Lower lobe of right lung (tissue), 2 donors: ENCODE data around the gene ABCB11. TPM values are rescaled to one million over a fixed set of nuclear protein-coding genes. Genes with fewer than 3 reads are reported as not detected.

Source experiments
- ATAC-seq, 2 donors: fragments of 200-7000 bp; cut with Tn5 transposase; one replicate each; pipeline ENCODE4 v1.9.1; 2020 to 2022; ENCODE audit warnings: mild to moderate bottlenecking in 2 of 2, moderate library complexity in 2 of 2
- DNase-seq: peaks from one replicate; pipeline ENCODE4 v3.0.0-alpha.2; 2020
- H3K27ac ChIP-seq: fragments of 200-600 bp; one replicate; pipeline ENCODE4 v1.8.0; 2022
- H3K27me3 ChIP-seq: fragments of 200-600 bp; one replicate; pipeline ENCODE4 v1.8.0; 2022; ENCODE audit warnings: low read depth
- H3K36me3 ChIP-seq: fragments of 200-600 bp; one replicate; pipeline ENCODE4 v1.8.0; 2022; ENCODE audit warnings: mild to moderate bottlenecking
- H3K4me1 ChIP-seq: fragments of 200-600 bp; one replicate; pipeline ENCODE4 v1.8.0; 2022
- H3K4me3 ChIP-seq: fragments of 200-600 bp; one replicate; pipeline ENCODE4 v1.8.0; 2022; ENCODE audit warnings: mild to moderate bottlenecking
- H3K9me3 ChIP-seq: fragments of 200-600 bp; one replicate; pipeline ENCODE4 v1.8.0; 2022
- intact Hi-C: fragments of 100-400 bp; cut with DNase I; formaldehyde crosslinking; loops from one replicate; pipeline ENCODE4 v1.11.0; 2022
- total RNA-seq: library from RNA; stranded (reverse); fragmentation: NEBNext Ultra II Directional; extraction: Animal tissue kit (Norgen Biotek cat#: 25700); gene quantifications from one replicate; pipeline ENCODE4 v1.2.1, GENCODE V29; 2021
- TF ChIP-seq, protein P1 (sequence below): fragments of 200-600 bp; IDR thresholded peaks from one replicate; pipeline ENCODE4 v1.8.0; 2022; ENCODE audit warnings: antibody characterized with exemption, mild to moderate bottlenecking
- donor health status: DM: no; HTN: yes; CAD: no; lungs with severe emphysema.

ABCB11 gene
- total RNA-seq, 1 donor from 2014 or later = 0.32 TPM

DNA sequence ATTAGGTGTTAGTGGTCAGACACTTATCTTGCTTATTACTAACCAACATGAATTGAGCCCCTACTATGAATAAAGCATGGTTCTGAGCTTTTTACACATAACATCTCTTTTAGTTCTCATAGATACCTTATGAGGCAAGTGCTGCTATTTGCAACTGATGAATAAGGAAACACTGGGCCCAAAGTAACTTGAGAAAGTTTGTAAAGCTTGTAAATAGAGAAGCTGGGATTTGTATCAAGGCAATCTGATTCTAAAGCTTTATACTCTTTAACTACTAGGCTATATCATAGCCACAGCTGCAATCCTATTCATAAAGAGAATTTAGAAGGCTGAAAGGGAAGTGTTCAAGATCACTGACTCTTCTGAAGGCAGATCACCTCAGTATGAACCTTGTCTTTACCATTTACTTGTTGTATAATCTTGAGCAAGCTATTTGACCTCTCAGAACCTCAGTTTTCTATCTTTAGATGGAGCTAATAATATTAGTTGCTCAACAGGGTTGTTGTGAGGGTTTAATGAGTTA is 60.4 kb downstream of the ABCB11 start:
- intact Hi-C loops = no loop called here
- Histone ChIP-seq H3K27me3 (no peaks in the 10 kb centered on the region), H3K9me3 (no peaks in the 10 kb centered on the region), H3K4me3 (no peak overlapping the region), H3K36me3 (no peaks in the 10 kb centered on the region), H3K4me1 (peaks cover 5% of the 10 kb centered on the region), H3K27ac (no peak overlapping the region)
- DNase-seq (no peak), ATAC-seq (no peak)
- TF ChIP-seq, protein P1, sequence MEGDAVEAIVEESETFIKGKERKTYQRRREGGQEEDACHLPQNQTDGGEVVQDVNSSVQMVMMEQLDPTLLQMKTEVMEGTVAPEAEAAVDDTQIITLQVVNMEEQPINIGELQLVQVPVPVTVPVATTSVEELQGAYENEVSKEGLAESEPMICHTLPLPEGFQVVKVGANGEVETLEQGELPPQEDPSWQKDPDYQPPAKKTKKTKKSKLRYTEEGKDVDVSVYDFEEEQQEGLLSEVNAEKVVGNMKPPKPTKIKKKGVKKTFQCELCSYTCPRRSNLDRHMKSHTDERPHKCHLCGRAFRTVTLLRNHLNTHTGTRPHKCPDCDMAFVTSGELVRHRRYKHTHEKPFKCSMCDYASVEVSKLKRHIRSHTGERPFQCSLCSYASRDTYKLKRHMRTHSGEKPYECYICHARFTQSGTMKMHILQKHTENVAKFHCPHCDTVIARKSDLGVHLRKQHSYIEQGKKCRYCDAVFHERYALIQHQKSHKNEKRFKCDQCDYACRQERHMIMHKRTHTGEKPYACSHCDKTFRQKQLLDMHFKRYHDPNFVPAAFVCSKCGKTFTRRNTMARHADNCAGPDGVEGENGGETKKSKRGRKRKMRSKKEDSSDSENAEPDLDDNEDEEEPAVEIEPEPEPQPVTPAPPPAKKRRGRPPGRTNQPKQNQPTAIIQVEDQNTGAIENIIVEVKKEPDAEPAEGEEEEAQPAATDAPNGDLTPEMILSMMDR = no peak

DNA sequence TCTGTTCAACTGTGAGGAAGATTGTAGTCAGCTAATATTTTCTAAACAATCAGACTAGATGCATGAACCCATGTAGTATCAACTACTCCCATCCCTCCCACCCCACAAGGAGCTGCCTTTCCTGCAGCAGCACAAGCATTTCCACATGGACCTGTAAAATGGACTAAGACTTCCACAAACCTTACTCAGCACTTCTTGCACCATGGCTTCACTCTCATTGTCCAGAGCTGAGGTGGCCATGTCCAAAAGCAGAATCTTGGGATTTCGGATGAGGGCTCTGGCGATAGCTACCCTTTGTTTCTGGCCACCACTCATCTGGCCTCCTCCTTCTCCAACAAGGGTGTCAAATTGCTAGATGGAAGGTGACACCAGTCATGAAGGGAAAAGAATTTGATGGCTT is 61.3 kb downstream of the ABCB11 start:
- ATAC-seq (no peak), DNase-seq (no peak)
- H3K27ac ChIP-seq = no peak overlapping the region
- peaks cover 5% of the 10 kb centered on the region for H3K4me1 ChIP-seq
- TF ChIP-seq, protein P1 = no peak
- H3K9me3 ChIP-seq = no peaks in the 10 kb centered on the region
- no peak overlapping the region for H3K4me3 ChIP-seq
- no peaks in the 10 kb centered on the region for H3K27me3 ChIP-seq
- H3K36me3 ChIP-seq = no peaks in the 10 kb centered on the region
- intact Hi-C loops = no loop called here

DNA sequence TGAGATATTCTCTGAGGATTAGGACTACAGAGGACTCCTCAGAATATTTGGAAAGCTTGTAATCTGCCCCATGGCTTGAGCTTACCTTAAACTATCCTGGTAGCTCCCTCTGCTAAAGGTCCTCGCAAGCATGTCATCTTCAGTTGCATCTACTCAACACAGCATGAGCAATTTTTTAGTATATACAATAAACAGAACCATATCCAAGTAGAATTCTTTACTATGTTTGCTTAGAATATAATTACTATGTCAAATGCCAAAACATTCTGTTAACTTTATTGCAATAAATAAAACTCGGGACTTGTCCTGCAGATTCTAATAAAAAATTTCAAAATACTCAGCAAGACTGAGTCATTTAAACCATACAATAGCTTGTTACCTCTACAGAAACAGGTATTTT is 62.8 kb downstream of the ABCB11 start:
- H3K27ac ChIP-seq = no peak overlapping the region
- peaks cover 5% of the 10 kb centered on the region for H3K4me1 ChIP-seq
- H3K4me3 ChIP-seq = no peak overlapping the region
- TF ChIP-seq, protein P1 = no peak
- H3K27me3 ChIP-seq = no peaks in the 10 kb centered on the region
- H3K9me3 ChIP-seq = no peaks in the 10 kb centered on the region
- no peaks in the 10 kb centered on the region for H3K36me3 ChIP-seq
- no peak for DNase-seq
- no peak for ATAC-seq
- intact Hi-C loops = no loop called here

DNA sequence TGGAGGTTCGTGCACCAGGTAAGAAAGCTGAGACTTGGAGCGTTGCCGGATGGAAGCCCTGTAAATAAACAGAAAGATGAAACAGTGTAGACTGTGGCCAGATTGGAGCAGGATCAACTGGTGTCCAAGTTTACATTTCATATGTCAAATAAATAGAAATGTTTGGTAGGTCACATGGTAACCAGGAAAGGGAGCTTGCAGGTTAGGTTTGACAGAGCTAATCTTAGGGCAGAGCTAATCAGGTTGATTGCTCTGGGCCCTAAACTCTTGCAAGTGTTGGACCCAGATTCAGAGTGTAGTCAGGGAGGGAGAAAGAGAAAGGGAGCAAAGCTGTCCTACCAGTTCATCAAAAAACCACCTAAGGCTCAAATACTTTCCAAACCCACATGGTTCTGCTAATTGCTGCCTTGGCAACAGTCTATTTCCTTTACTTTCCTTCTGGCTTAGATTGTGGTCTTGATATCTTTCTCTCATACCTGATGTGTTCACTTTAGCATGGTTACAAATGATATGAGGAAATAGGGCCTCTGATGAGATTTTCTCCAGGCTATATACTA is 66.8 kb downstream of the ABCB11 start:
- ATAC-seq (no peak), DNase-seq (no peak)
- TF ChIP-seq, protein P1 = no peak
- Histone ChIP-seq H3K27ac (no peak overlapping the region), H3K27me3 (no peaks in the 10 kb centered on the region), H3K36me3 (no peaks in the 10 kb centered on the region), H3K4me1 (no peaks in the 10 kb centered on the region), H3K9me3 (no peaks in the 10 kb centered on the region), H3K4me3 (no peak overlapping the region)
- intact Hi-C loops = no loop called here

DNA sequence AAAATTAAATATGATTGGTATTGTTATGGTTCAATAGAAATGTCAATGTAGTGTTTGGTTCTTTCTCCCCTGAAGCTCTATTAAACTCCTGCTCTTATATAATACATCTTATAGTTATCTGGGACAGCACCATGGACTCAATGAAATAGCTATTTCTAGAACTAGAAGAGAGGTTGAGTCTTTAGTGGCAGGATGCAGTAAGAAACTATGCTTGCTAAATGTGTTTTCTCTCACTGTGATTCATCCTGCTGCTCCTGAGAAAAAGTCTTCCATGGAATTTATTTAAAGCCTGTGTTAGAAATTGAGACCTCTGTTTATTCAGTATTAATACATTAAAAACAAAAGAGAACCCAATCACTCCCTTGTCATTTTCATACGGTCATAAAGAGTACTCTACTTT is 68.5 kb downstream of the ABCB11 start:
- no peaks in the 10 kb centered on the region for H3K4me1 ChIP-seq
- ATAC-seq (no peak), DNase-seq (no peak)
- no peaks in the 10 kb centered on the region for H3K36me3 ChIP-seq
- intact Hi-C loops = no loop called here
- TF ChIP-seq, protein P1 = no peak
- H3K9me3 ChIP-seq = no peaks in the 10 kb centered on the region
- no peaks in the 10 kb centered on the region for H3K27me3 ChIP-seq
- no peak overlapping the region for H3K4me3 ChIP-seq
- H3K27ac ChIP-seq = no peak overlapping the region
